Measurements from ENCODE around the gene TMED6. TPM values are rescaled to one million over a fixed set of nuclear protein-coding genes. Genes with fewer than 3 reads are reported as not detected.

The TMED6 gene
- total RNA-seq, 1 donor from 2014 or later: 2.6 TPM

- H3K4me3 Mint-ChIP-seq (ENCODE audit: low read depth): no peak overlapping the region
- no peaks in the 10 kb centered on the region for H3K9me3 Mint-ChIP-seq (ENCODE audit: low read depth)
- peaks cover 21% of the 10 kb centered on the region for H3K36me3 Mint-ChIP-seq (ENCODE audit: insufficient read depth)
- H3K27ac Mint-ChIP-seq: peak overlapping the region; percentile 7
- no peak for DNase-seq (ENCODE audit: low spot score, unreplicated experiment)
- no peak for TF ChIP-seq CTCF (IDR thresholded peaks at IDR 0.05; ENCODE audit: unreplicated experiment)
- H3K27me3 Mint-ChIP-seq: no peaks in the 10 kb centered on the region
- no peaks in the 10 kb centered on the region for H3K4me1 Mint-ChIP-seq (ENCODE audit: low read depth)
Observed at GRCh38 chr16:69319381-69319780, 32.2 kb downstream of the TMED6 start.

- no peak for DNase-seq (ENCODE audit: low spot score, unreplicated experiment)
- Mint-ChIP-seq H3K27ac (no peak overlapping the region), H3K27me3 (no peaks in the 10 kb centered on the region), H3K4me3 (ENCODE audit: low read depth) (no peak overlapping the region), H3K9me3 (ENCODE audit: low read depth) (no peaks in the 10 kb centered on the region), H3K4me1 (ENCODE audit: low read depth) (no peaks in the 10 kb centered on the region), H3K36me3 (ENCODE audit: insufficient read depth) (peaks cover 21% of the 10 kb centered on the region)
- no peak for TF ChIP-seq CTCF (IDR thresholded peaks at IDR 0.05; ENCODE audit: unreplicated experiment)
Observed at GRCh38 chr16:69318911-69319289, 32.7 kb downstream of the TMED6 start.

- no peak for TF ChIP-seq CTCF (IDR thresholded peaks at IDR 0.05; ENCODE audit: unreplicated experiment)
- no peak overlapping the region for H3K27ac Mint-ChIP-seq
- no peak overlapping the region for H3K4me3 Mint-ChIP-seq (ENCODE audit: low read depth)
- peaks cover 21% of the 10 kb centered on the region for H3K36me3 Mint-ChIP-seq (ENCODE audit: insufficient read depth)
- DNase-seq (ENCODE audit: low spot score, unreplicated experiment): no peak
- H3K9me3 Mint-ChIP-seq (ENCODE audit: low read depth): no peaks in the 10 kb centered on the region
- H3K27me3 Mint-ChIP-seq: no peaks in the 10 kb centered on the region
- H3K4me1 Mint-ChIP-seq (ENCODE audit: low read depth): no peaks in the 10 kb centered on the region
Observed at GRCh38 chr16:69318177-69318910, 33.2 kb downstream of the TMED6 start.

- Mint-ChIP-seq H3K27ac (no peak overlapping the region), H3K4me1 (ENCODE audit: low read depth) (peaks cover 5% of the 10 kb centered on the region), H3K4me3 (ENCODE audit: low read depth) (no peak overlapping the region), H3K9me3 (ENCODE audit: low read depth) (no peaks in the 10 kb centered on the region), H3K36me3 (ENCODE audit: insufficient read depth) (peaks cover 15% of the 10 kb centered on the region), H3K27me3 (no peaks in the 10 kb centered on the region)
- no peak for TF ChIP-seq CTCF (IDR thresholded peaks at IDR 0.05; ENCODE audit: unreplicated experiment)
- no peak for DNase-seq (ENCODE audit: low spot score, unreplicated experiment)
Observed at GRCh38 chr16:69316595-69317034, 35.0 kb downstream of the TMED6 start.

- H3K4me1 Mint-ChIP-seq (ENCODE audit: low read depth): peaks cover 5% of the 10 kb centered on the region
- H3K4me3 Mint-ChIP-seq (ENCODE audit: low read depth): no peak overlapping the region
- no peak for TF ChIP-seq CTCF (IDR thresholded peaks at IDR 0.05; ENCODE audit: unreplicated experiment)
- peaks cover 8% of the 10 kb centered on the region for H3K36me3 Mint-ChIP-seq (ENCODE audit: insufficient read depth)
- H3K9me3 Mint-ChIP-seq (ENCODE audit: low read depth): no peaks in the 10 kb centered on the region
- no peak overlapping the region for H3K27ac Mint-ChIP-seq
- no peaks in the 10 kb centered on the region for H3K27me3 Mint-ChIP-seq
- DNase-seq (ENCODE audit: low spot score, unreplicated experiment): no peak
Observed at GRCh38 chr16:69315486-69316311, 35.9 kb downstream of the TMED6 start.
